ENCODE data around the gene SNAP91.
"Not testable (repeated sequence)": the region's sequence is repeated elsewhere in the genome, so short reads cannot be mapped to it uniquely, and the experiment has no call there.

Gene SNAP91

GRCh38 chr6:83708970-83709747 is at the start of gene SNAP91:
SNAP91 (minus strand) TSS chr6:83709101; CDS start chr6:83707927, 1,174 bp downstream.
- Histone ChIP-seq H3K9ac (ENCODE audit: low read length) (no peak within 1 kb of the TSS), H3K27ac (ENCODE audit: low read depth, low read length) (no peak within 1 kb of the TSS), H3K4me3 (ENCODE audit: low read depth in 1 of 2, low read length in 2 of 2) (peak within 1 kb of the TSS; percentile 45 to 68), H3K9me3 (ENCODE audit: low read length) (no peaks in the 10 kb centered on the region), H3K36me3 (ENCODE audit: insufficient read depth, low read length) (no peaks in the 10 kb centered on the region), H3K27me3 (ENCODE audit: control insufficient read depth in 1 of 2, insufficient read depth in 2 of 2, low read length in 2 of 2) (peaks cover 4 to 30% of the 10 kb centered on the region in 2 donors), H3K4me1 (ENCODE audit: insufficient read depth, low read length) (no peaks in the 10 kb centered on the region)

DNA sequence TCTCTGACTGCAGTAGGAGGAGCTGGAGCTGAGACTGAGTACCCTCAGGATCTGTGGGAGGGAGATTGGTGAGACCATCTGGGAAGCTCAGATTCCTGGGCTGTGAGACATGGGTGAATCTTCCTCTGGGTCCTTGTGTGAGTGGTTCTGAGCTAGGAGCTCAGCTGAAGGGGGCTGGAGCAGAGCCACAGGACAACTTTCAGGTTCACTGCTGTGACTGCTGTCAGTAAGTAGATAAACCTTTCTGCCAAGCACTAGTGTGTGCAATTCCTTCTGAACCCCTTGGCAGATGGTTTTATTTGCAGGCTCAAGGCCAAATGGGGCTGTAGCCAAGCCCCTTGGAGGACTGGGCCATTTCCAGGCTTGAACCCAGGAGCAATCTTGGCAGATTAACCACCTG is 49.6 kb upstream of the SNAP91 start:
- no peaks in the 10 kb centered on the region for H3K36me3 ChIP-seq (ENCODE audit: insufficient read depth, low read length)
- H3K9ac ChIP-seq (ENCODE audit: low read length), result no peak overlapping the region
- H3K27me3 ChIP-seq (ENCODE audit: control insufficient read depth in 1 of 2, insufficient read depth in 2 of 2, low read length in 2 of 2), result no peaks in the 10 kb centered on the region
- no peak overlapping the region for H3K4me3 ChIP-seq (ENCODE audit: low read depth in 1 of 2, low read length in 2 of 2)
- peaks cover 11% of the 10 kb centered on the region for H3K9me3 ChIP-seq (ENCODE audit: low read length)
- no peak overlapping the region for H3K27ac ChIP-seq (ENCODE audit: low read depth, low read length)
- no peaks in the 10 kb centered on the region for H3K4me1 ChIP-seq (ENCODE audit: insufficient read depth, low read length)

GRCh38 chr6:83757021-83757420 is 48.1 kb upstream of the SNAP91 start:
- H3K4me3 ChIP-seq (ENCODE audit: low read depth in 1 of 2, low read length in 2 of 2), result no peak overlapping the region
- no peak overlapping the region for H3K27ac ChIP-seq (ENCODE audit: low read depth, low read length)
- H3K9ac ChIP-seq (ENCODE audit: low read length), result no peak overlapping the region
- no peaks in the 10 kb centered on the region for H3K4me1 ChIP-seq (ENCODE audit: insufficient read depth, low read length)
- no peaks in the 10 kb centered on the region for H3K36me3 ChIP-seq (ENCODE audit: insufficient read depth, low read length)
- H3K9me3 ChIP-seq (ENCODE audit: low read length), result peaks cover 11% of the 10 kb centered on the region
- H3K27me3 ChIP-seq (ENCODE audit: control insufficient read depth in 1 of 2, insufficient read depth in 2 of 2, low read length in 2 of 2), result no peaks in the 10 kb centered on the region

DNA sequence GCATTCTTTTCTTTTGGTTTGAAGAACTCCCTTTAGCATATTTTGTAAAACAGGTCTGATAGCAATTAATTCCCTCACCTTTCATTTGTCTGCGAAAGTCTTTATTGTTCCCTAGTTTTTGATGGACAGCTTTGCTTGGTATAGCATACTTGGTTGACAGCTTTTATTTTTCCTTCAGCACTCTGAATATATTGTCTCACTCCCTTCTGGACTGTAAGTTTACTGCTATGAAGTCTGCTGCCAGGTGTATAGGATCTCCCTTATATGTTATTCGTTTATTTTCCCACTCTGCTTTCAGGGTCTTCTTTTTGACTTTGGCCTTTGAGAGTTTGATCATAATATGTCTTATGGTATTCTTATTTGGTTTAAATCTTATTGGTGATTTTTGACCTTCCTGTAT is 47.7 kb upstream of the SNAP91 start:
- Histone ChIP-seq H3K36me3 (ENCODE audit: insufficient read depth, low read length) (no peaks in the 10 kb centered on the region), H3K27ac (ENCODE audit: low read depth, low read length) (no peak overlapping the region), H3K4me3 (ENCODE audit: low read depth in 1 of 2, low read length in 2 of 2) (no peak overlapping the region), H3K9ac (ENCODE audit: low read length) (no peak overlapping the region), H3K9me3 (ENCODE audit: low read length) (peaks cover 11% of the 10 kb centered on the region), H3K27me3 (ENCODE audit: control insufficient read depth in 1 of 2, insufficient read depth in 2 of 2, low read length in 2 of 2) (no peaks in the 10 kb centered on the region), H3K4me1 (ENCODE audit: insufficient read depth, low read length) (no peaks in the 10 kb centered on the region)

DNA sequence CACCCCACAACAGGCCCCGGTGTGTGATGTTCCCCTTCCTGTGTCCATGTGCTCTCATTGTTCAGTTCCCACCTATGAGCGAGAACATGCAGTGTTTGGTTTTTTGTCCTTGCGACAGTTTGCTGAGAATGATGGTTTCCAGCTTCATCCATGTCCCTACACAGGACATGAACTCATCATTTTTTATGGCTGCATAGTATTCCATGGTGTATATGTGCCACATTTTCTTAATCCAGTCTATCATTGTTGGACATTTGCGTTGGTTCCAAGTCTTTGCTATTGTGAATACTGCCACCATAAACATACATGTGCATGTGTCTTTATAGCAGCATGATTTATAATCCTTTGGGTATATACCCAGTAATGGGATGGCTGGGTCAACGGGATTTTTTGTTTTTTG is 43.5 kb upstream of the SNAP91 start:
- H3K4me3 ChIP-seq (ENCODE audit: low read depth in 1 of 2, low read length in 2 of 2); H3K4me1 ChIP-seq (ENCODE audit: insufficient read depth, low read length); H3K36me3 ChIP-seq (ENCODE audit: insufficient read depth, low read length); H3K9ac ChIP-seq (ENCODE audit: low read length); H3K27ac ChIP-seq (ENCODE audit: low read depth, low read length); H3K27me3 ChIP-seq (ENCODE audit: control insufficient read depth in 1 of 2, insufficient read depth in 2 of 2, low read length in 2 of 2): not testable (repeated sequence)
- H3K9me3 ChIP-seq (ENCODE audit: low read length), result peaks cover 11% of the 10 kb centered on the region

GRCh38 chr6:83741089-83741488 is 32.2 kb upstream of the SNAP91 start:
- Histone ChIP-seq H3K9me3 (ENCODE audit: low read length) (no peaks in the 10 kb centered on the region), H3K4me3 (ENCODE audit: low read depth in 1 of 2, low read length in 2 of 2) (no peak overlapping the region), H3K27ac (ENCODE audit: low read depth, low read length) (no peak overlapping the region), H3K9ac (ENCODE audit: low read length) (no peak overlapping the region), H3K27me3 (ENCODE audit: control insufficient read depth in 1 of 2, insufficient read depth in 2 of 2, low read length in 2 of 2) (no peaks in the 10 kb centered on the region), H3K36me3 (ENCODE audit: insufficient read depth, low read length) (no peaks in the 10 kb centered on the region), H3K4me1 (ENCODE audit: insufficient read depth, low read length) (no peaks in the 10 kb centered on the region)

DNA sequence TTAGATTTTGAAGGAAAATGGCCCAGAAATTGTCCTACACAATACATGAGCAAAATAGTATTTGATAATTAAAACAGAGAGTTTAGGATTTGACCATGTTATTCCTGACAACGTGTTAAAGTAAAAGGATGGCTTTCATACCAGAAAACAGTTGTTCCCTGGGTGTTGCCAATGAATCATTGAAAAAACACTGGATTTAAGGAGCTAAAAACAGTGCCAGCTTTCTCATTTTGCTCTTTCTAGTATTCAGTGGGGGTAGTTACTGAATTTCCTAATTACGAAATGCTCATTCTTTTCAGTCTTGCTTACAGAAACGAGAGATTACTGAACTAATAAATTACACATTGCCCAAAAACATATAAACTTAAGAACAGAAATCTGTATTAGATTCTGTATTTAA is 26.6 kb upstream of the SNAP91 start:
- H3K4me1 ChIP-seq (ENCODE audit: insufficient read depth, low read length), result no peaks in the 10 kb centered on the region
- H3K9ac ChIP-seq (ENCODE audit: low read length), result no peak overlapping the region
- no peak overlapping the region for H3K4me3 ChIP-seq (ENCODE audit: low read depth in 1 of 2, low read length in 2 of 2)
- H3K27ac ChIP-seq (ENCODE audit: low read depth, low read length), result no peak overlapping the region
- H3K9me3 ChIP-seq (ENCODE audit: low read length), result no peaks in the 10 kb centered on the region
- H3K36me3 ChIP-seq (ENCODE audit: insufficient read depth, low read length), result no peaks in the 10 kb centered on the region
- no peaks in the 10 kb centered on the region for H3K27me3 ChIP-seq (ENCODE audit: control insufficient read depth in 1 of 2, insufficient read depth in 2 of 2, low read length in 2 of 2)

- no peak overlapping the region for H3K27ac ChIP-seq (ENCODE audit: low read depth, low read length)
- no peaks in the 10 kb centered on the region for H3K27me3 ChIP-seq (ENCODE audit: control insufficient read depth in 1 of 2, insufficient read depth in 2 of 2, low read length in 2 of 2)
- H3K9ac ChIP-seq (ENCODE audit: low read length), result no peak overlapping the region
- H3K9me3 ChIP-seq (ENCODE audit: low read length), result no peaks in the 10 kb centered on the region
- no peaks in the 10 kb centered on the region for H3K4me1 ChIP-seq (ENCODE audit: insufficient read depth, low read length)
- no peaks in the 10 kb centered on the region for H3K36me3 ChIP-seq (ENCODE audit: insufficient read depth, low read length)
- no peak overlapping the region for H3K4me3 ChIP-seq (ENCODE audit: low read depth in 1 of 2, low read length in 2 of 2)
Measured at GRCh38 chr6:83729871-83730270, 21.0 kb upstream of the SNAP91 start.

- no peak overlapping the region for H3K4me3 ChIP-seq (ENCODE audit: low read depth in 1 of 2, low read length in 2 of 2)
- H3K36me3 ChIP-seq (ENCODE audit: insufficient read depth, low read length), result no peaks in the 10 kb centered on the region
- H3K9me3 ChIP-seq (ENCODE audit: low read length), result no peaks in the 10 kb centered on the region
- H3K27ac ChIP-seq (ENCODE audit: low read depth, low read length), result no peak overlapping the region
- no peak overlapping the region for H3K9ac ChIP-seq (ENCODE audit: low read length)
- no peaks in the 10 kb centered on the region for H3K27me3 ChIP-seq (ENCODE audit: control insufficient read depth in 1 of 2, insufficient read depth in 2 of 2, low read length in 2 of 2)
- no peaks in the 10 kb centered on the region for H3K4me1 ChIP-seq (ENCODE audit: insufficient read depth, low read length)
Measured at GRCh38 chr6:83722876-83723275, 14.0 kb upstream of the SNAP91 start.

GRCh38 chr6:83717809-83718208 is 8.9 kb upstream of the SNAP91 start:
- Histone ChIP-seq H3K9ac (ENCODE audit: low read length) (no peak overlapping the region), H3K36me3 (ENCODE audit: insufficient read depth, low read length) (no peaks in the 10 kb centered on the region), H3K9me3 (ENCODE audit: low read length) (no peaks in the 10 kb centered on the region), H3K27me3 (ENCODE audit: control insufficient read depth in 1 of 2, insufficient read depth in 2 of 2, low read length in 2 of 2) (no peaks in the 10 kb centered on the region), H3K4me3 (ENCODE audit: low read depth in 1 of 2, low read length in 2 of 2) (no peak overlapping the region), H3K4me1 (ENCODE audit: insufficient read depth, low read length) (no peaks in the 10 kb centered on the region), H3K27ac (ENCODE audit: low read depth, low read length) (no peak overlapping the region)

DNA sequence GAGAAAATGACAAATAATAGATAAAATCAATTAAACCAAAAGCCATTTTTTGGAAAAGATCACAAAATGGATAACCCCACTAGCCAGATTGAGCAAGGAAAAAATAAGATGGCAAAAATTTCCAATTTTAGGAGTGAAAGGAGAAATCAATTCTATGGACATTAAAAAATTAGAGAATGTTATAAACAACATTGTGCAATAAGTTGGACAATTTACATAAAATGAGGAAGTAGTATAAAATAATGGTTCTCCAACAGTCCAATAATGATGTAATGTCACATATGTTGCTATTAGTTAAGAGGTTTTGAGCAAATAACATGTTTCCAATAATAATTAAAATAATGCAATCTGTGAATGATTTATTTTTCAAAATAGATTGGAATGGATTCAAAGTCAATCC is 3.1 kb upstream of the SNAP91 start:
- Histone ChIP-seq H3K36me3 (ENCODE audit: insufficient read depth, low read length) (no peaks in the 10 kb centered on the region), H3K27ac (ENCODE audit: low read depth, low read length) (no peak overlapping the region), H3K4me1 (ENCODE audit: insufficient read depth, low read length) (no peaks in the 10 kb centered on the region), H3K4me3 (ENCODE audit: low read depth in 1 of 2, low read length in 2 of 2) (no peak overlapping the region), H3K27me3 (ENCODE audit: control insufficient read depth in 1 of 2, insufficient read depth in 2 of 2, low read length in 2 of 2) (peaks cover 4 to 27% of the 10 kb centered on the region in 2 donors), H3K9me3 (ENCODE audit: low read length) (no peaks in the 10 kb centered on the region), H3K9ac (ENCODE audit: low read length) (no peak overlapping the region)

DNA sequence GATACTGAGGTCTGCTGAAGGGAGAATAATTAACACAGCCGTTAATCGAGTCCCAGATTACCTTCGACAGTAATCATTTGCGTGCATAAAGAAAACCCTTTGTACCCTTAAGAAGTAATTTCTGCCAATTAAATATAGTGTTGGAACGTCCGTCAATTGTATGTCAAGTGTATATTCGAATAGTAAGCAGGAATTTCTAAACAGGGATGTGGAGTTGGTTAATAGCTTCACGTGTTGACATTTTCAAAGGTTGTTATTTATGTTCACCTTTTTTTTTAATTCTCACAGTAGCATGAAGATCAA is 798 bp upstream of the SNAP91 start:
- no peak overlapping the region for H3K27ac ChIP-seq (ENCODE audit: low read depth, low read length)
- no peaks in the 10 kb centered on the region for H3K36me3 ChIP-seq (ENCODE audit: insufficient read depth, low read length)
- peak overlapping the region in 1 of 2 donors; percentile 45 for H3K4me3 ChIP-seq (ENCODE audit: low read depth in 1 of 2, low read length in 2 of 2)
- no peaks in the 10 kb centered on the region for H3K4me1 ChIP-seq (ENCODE audit: insufficient read depth, low read length)
- peaks cover 4 to 30% of the 10 kb centered on the region in 2 donors for H3K27me3 ChIP-seq (ENCODE audit: control insufficient read depth in 1 of 2, insufficient read depth in 2 of 2, low read length in 2 of 2)
- H3K9me3 ChIP-seq (ENCODE audit: low read length), result no peaks in the 10 kb centered on the region
- H3K9ac ChIP-seq (ENCODE audit: low read length), result no peak overlapping the region
